Hepatocyte (in vitro differentiated cells): Measurements from ENCODE around the gene CDC42BPA. TPM values are rescaled to one million over a fixed set of nuclear protein-coding genes. Genes with fewer than 3 reads are reported as not detected.
"Not testable (repeated sequence)": the region's sequence is repeated elsewhere in the genome, so short reads cannot be mapped to it uniquely, and the experiment has no call there.

Source experiments
- DNase-seq: peaks from one replicate; pipeline ENCODE4 v3.0.0-alpha.2; 2016; ENCODE audit warnings: low spot score
- H2AFZ ChIP-seq: fragments of 200-600 bp; sonication (generic); 2 replicates; pipeline ENCODE4 v1.6.0; 2016; ENCODE audit warnings: antibody characterized with exemption, mild to moderate bottlenecking
- H3K27ac ChIP-seq: fragments of 200-600 bp; sonication (generic); 2 replicates; pipeline ENCODE4 v1.5.1; 2016; ENCODE audit warnings: mild to moderate bottlenecking
- H3K27me3 ChIP-seq: fragments of 200-600 bp; sonication (generic); 2 replicates; pipeline ENCODE4 v1.6.1; 2016
- H3K36me3 ChIP-seq: fragments of 200-600 bp; sonication (generic); replicated peaks from 2 replicates; pipeline ENCODE4 v1.5.1; 2016; ENCODE audit warnings: low read depth; ENCODE audit not compliant: insufficient read depth
- H3K4me1 ChIP-seq: fragments of 200-600 bp; sonication (generic); 2 replicates; pipeline ENCODE4 v1.5.1; 2016; ENCODE audit warnings: mild to moderate bottlenecking, moderate library complexity; ENCODE audit not compliant: insufficient read depth
- H3K4me2 ChIP-seq: fragments of 200-600 bp; sonication (generic); 2 replicates; pipeline ENCODE4 v1.6.0; 2016
- H3K4me3 ChIP-seq: fragments of 200-600 bp; sonication (generic); 2 replicates; pipeline ENCODE4 v1.5.1; 2016; ENCODE audit warnings: mild to moderate bottlenecking
- H3K79me2 ChIP-seq: fragments of 200-600 bp; sonication (generic); 2 replicates; pipeline ENCODE4 v1.6.0; 2017; ENCODE audit warnings: mild to moderate bottlenecking
- H3K9me2 ChIP-seq: fragments of 200-600 bp; sonication (generic); replicated peaks from 2 replicates; pipeline ENCODE4 v1.6.0; 2017; ENCODE audit warnings: mild to moderate bottlenecking; ENCODE audit not compliant: insufficient read depth
- H3K9me3 ChIP-seq: fragments of 200-600 bp; sonication (generic); 2 replicates; pipeline ENCODE4 v1.5.1; 2016; ENCODE audit warnings: low read depth, mild to moderate bottlenecking
- H4K20me1 ChIP-seq: fragments of 200-600 bp; sonication (generic); 2 replicates; pipeline ENCODE4 v1.6.0; 2016; ENCODE audit warnings: mild to moderate bottlenecking; ENCODE audit not compliant: insufficient read depth, poor library complexity, severe bottlenecking
- EZH2 ChIP-seq: fragments of 200-600 bp; sonication (generic); IDR thresholded peaks from 2 replicates; pipeline ENCODE4 v1.6.1; 2016; ENCODE audit warnings: antibody characterized with exemption, mild to moderate bottlenecking, borderline replicate concordance
- EZH2phosphoT487 ChIP-seq: fragments of 200-600 bp; sonication (generic); IDR thresholded peaks from one replicate; pipeline ENCODE4 v1.6.1; 2018; ENCODE audit warnings: antibody characterized with exemption, mild to moderate bottlenecking, low read depth, moderate library complexity; ENCODE audit not compliant: unreplicated experiment, severe bottlenecking
- WGBS: methylation state at CpG from one replicate; pipeline ENCODE4 v1.1.6; 2016; ENCODE audit warnings: low lambda C conversion rate; ENCODE audit errors: missing lambda C conversion rate; 5-methylcytosine and 5-hydroxymethylcytosine counted together
- polyA plus RNA-seq: library from polyadenylated mRNA; unstranded; fragments of >200 nt; fragmentation: Nextera tagmentation; extraction: Ambion mirVana; gene quantifications from 2 replicates; pipeline ENCODE4 v1.2.1, GENCODE V29; 2016
- total RNA-seq: library from RNA; depleted of rRNA; stranded (reverse); fragments of >200 nt; gene quantifications from 2 replicates; pipeline ENCODE4 v1.2.3, GENCODE V29; 2014
- TF ChIP-seq, protein P1 (sequence below): fragments of 200-600 bp; sonication (generic); IDR thresholded peaks from 2 replicates; pipeline ENCODE4 v1.5.1; 2016; ENCODE audit warnings: antibody characterized with exemption, mild to moderate bottlenecking; ENCODE audit not compliant: poor library complexity

CDC42BPA gene
- total and polyA plus RNA-seq, 2 experiments from 2014 or later, result 24.5 to 40.9 TPM

DNA sequence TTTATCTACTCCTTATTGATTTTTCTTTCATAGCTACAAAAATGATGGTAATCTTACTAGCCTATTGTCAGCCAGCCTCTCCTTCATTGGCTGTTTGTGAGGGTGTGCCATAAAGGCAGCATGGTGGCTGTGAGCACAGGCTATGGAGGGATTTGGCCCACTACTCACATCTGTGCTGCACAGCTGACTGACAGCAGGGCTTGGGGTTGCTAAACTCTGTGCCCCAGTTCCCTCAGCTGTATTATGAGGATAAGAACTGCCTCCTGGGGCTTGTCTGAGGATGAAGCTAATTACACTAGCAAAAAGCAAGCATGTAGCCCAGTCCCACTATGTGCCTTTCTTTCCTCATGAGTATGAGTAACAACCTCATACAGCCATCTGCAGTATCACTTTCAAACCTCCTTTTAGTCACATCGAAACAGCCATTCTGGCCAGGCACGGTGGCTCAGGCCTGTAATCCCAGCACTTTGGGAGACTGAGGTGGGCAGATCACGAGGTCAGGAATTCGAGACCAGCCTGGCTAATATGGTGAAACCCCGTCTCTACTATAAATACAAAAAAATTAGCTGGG, 312.0 kb downstream of the CDC42BPA start:
- H3K27me3 ChIP-seq, result no peaks in the 10 kb centered on the region
- 97% methylated on average over 5 of the region's 5 CpGs for WGBS
- no peaks in the 10 kb centered on the region for H3K4me1 ChIP-seq
- H3K4me2 ChIP-seq, result no peak overlapping the region
- H2AFZ ChIP-seq, result no peak overlapping the region
- no peaks in the 10 kb centered on the region for H3K79me2 ChIP-seq
- H3K27ac ChIP-seq, result no peak overlapping the region
- no peaks in the 10 kb centered on the region for H3K9me3 ChIP-seq
- no peak for TF ChIP-seq EZH2phosphoT487
- peaks cover 2% of the 10 kb centered on the region for H3K36me3 ChIP-seq
- H3K4me3 ChIP-seq, result no peak overlapping the region
- H4K20me1 ChIP-seq, result no peaks in the 10 kb centered on the region
- no peak for DNase-seq
- H3K9me2 ChIP-seq, result no peaks in the 10 kb centered on the region

- H3K9me2 ChIP-seq, result no peaks in the 10 kb centered on the region
- no peaks in the 10 kb centered on the region for H3K36me3 ChIP-seq
- no peak overlapping the region for H3K4me2 ChIP-seq
- H3K79me2 ChIP-seq, result no peaks in the 10 kb centered on the region
- no peaks in the 10 kb centered on the region for H3K9me3 ChIP-seq
- H4K20me1 ChIP-seq, result no peaks in the 10 kb centered on the region
- no peak overlapping the region for H3K4me3 ChIP-seq
- no peaks in the 10 kb centered on the region for H3K27me3 ChIP-seq
- H3K4me1 ChIP-seq, result no peaks in the 10 kb centered on the region
- no peak overlapping the region for H3K27ac ChIP-seq
- WGBS, result 96% methylated on average over 8 of the region's 8 CpGs
- no peak overlapping the region for H2AFZ ChIP-seq
- TF ChIP-seq EZH2phosphoT487, result no peak
- TF ChIP-seq, protein P1, sequence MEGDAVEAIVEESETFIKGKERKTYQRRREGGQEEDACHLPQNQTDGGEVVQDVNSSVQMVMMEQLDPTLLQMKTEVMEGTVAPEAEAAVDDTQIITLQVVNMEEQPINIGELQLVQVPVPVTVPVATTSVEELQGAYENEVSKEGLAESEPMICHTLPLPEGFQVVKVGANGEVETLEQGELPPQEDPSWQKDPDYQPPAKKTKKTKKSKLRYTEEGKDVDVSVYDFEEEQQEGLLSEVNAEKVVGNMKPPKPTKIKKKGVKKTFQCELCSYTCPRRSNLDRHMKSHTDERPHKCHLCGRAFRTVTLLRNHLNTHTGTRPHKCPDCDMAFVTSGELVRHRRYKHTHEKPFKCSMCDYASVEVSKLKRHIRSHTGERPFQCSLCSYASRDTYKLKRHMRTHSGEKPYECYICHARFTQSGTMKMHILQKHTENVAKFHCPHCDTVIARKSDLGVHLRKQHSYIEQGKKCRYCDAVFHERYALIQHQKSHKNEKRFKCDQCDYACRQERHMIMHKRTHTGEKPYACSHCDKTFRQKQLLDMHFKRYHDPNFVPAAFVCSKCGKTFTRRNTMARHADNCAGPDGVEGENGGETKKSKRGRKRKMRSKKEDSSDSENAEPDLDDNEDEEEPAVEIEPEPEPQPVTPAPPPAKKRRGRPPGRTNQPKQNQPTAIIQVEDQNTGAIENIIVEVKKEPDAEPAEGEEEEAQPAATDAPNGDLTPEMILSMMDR, result no peak
- no peak for TF ChIP-seq EZH2
- no peak for DNase-seq
These were observed 313.5 kb downstream of the CDC42BPA start for GRCh38 chr1:227004796-227005195.

GRCh38 chr1:227003165-227003564, 315.1 kb downstream of the CDC42BPA start:
- WGBS, result 94% methylated on average over 8 of the region's 8 CpGs
- Histone ChIP-seq H2AFZ (no peak overlapping the region), H4K20me1 (no peaks in the 10 kb centered on the region), H3K27me3 (no peaks in the 10 kb centered on the region), H3K4me2 (no peak overlapping the region), H3K9me2 (no peaks in the 10 kb centered on the region), H3K79me2 (no peaks in the 10 kb centered on the region), H3K27ac (no peak overlapping the region), H3K36me3 (no peaks in the 10 kb centered on the region), H3K4me1 (no peaks in the 10 kb centered on the region), H3K9me3 (no peaks in the 10 kb centered on the region), H3K4me3 (no peak overlapping the region)
- TF ChIP-seq EZH2phosphoT487 (no peak), EZH2 (no peak)
- TF ChIP-seq, protein P1, result no peak
- DNase-seq, result no peak

DNA sequence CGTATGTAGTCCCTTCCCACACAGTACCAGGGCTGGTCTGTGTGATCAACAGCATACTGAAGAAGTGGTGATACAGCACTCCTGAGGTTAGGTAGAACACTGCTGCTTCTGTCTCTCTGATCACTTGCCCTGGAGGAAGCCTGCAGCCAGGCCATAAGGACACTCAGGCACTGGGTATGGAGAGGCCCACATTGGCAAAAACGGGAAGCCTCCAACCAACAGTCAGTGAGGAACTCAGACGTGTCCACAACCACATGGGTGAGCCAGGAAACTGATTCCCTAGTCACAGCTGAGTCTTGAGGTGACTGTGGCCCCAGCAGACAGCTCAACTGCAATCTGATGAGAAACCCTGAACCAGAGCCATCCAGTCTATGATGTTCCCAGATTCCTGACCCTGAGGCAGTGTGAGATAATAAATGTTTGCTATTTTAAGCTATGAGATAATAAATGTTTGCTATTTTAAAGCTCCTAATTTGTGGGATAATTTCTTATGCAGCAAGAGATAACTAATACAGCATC, 315.7 kb downstream of the CDC42BPA start:
- Histone ChIP-seq H4K20me1 (no peaks in the 10 kb centered on the region), H3K36me3 (no peaks in the 10 kb centered on the region), H2AFZ (no peak overlapping the region), H3K9me2 (no peaks in the 10 kb centered on the region), H3K4me2 (no peak overlapping the region), H3K79me2 (no peaks in the 10 kb centered on the region), H3K4me3 (no peak overlapping the region), H3K4me1 (no peaks in the 10 kb centered on the region), H3K27me3 (no peaks in the 10 kb centered on the region), H3K9me3 (no peaks in the 10 kb centered on the region), H3K27ac (no peak overlapping the region)
- no peak for DNase-seq
- 69% methylated on average over 3 of the region's 3 CpGs for WGBS
- TF ChIP-seq, protein P1, result no peak
- TF ChIP-seq EZH2, result no peak
- no peak for TF ChIP-seq EZH2phosphoT487

DNA sequence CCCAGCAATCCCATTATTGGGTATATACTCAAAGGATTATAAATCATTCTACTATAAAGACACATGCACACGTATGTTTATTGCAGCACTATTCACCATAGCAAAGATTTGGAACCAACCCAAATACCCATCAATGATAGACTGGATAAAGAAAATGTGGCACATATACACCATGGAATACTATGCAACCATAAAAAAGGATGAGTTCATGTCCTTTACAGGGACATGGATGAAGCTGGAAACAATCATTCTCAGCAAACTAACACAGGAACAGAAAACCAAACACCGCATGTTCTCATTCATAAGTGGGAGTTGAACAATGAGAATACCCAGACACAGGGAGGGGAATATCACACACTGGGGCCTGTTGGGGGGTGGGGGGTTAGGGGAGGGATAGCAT, 318.7 kb downstream of the CDC42BPA start:
- not testable (repeated sequence) for H3K9me2 ChIP-seq, H2AFZ ChIP-seq, H3K4me1 ChIP-seq, H3K36me3 ChIP-seq, H3K4me2 ChIP-seq, H3K9me3 ChIP-seq, H3K4me3 ChIP-seq, H3K79me2 ChIP-seq, H3K27ac ChIP-seq, H4K20me1 ChIP-seq, H3K27me3 ChIP-seq, DNase-seq
- 98% methylated on average over 2 of the region's 2 CpGs for WGBS
